SK-N-SH treated with all-trans-retinoic acid at 6 μM for 48 hours (cell line): ENCODE measurements around the gene NIPBL.

ENCODE experiments used
- ATAC-seq: fragments of 200-7000 bp; cut with Tn5 transposase; 3 replicates; pipeline ENCODE4 v1.9.1; 2020; ENCODE audit warnings: mild to moderate bottlenecking, moderate library complexity
- ARNTL ChIP-seq: fragments of 450-650 bp; formaldehyde crosslinking; IDR thresholded peaks from 2 replicates; pipeline ENCODE4 v1.5.0; 2020; ENCODE audit warnings: low read depth, mild to moderate bottlenecking, moderate library complexity, borderline replicate concordance
- BACH2 ChIP-seq: fragments of 250-450 bp; sonication (Bioruptor Pico); IDR thresholded peaks from 2 replicates; pipeline ENCODE4 v1.9.0; 2021; ENCODE audit warnings: mild to moderate bottlenecking, borderline replicate concordance
- CREB5 ChIP-seq: fragments of 250-450 bp; sonication (Bioruptor Pico); IDR thresholded peaks from 2 replicates; pipeline ENCODE4 v1.5.1; 2020; ENCODE audit warnings: low read depth, mild to moderate bottlenecking, moderate library complexity
- CSDC2 ChIP-seq: fragments of 250-450 bp; sonication (Bioruptor Pico); IDR thresholded peaks from 2 replicates; pipeline ENCODE4 v1.5.0; 2020; ENCODE audit warnings: mild to moderate bottlenecking, moderate library complexity
- ESRRG ChIP-seq: fragments of 250-450 bp; sonication (Bioruptor Pico); IDR thresholded peaks from 2 replicates; pipeline ENCODE4 v1.6.1; 2021; ENCODE audit warnings: mild to moderate bottlenecking
- GLIS3 ChIP-seq: fragments of 250-450 bp; sonication (Bioruptor Pico); IDR thresholded peaks from 2 replicates; pipeline ENCODE4 v1.5.0; 2020; ENCODE audit warnings: mild to moderate bottlenecking, moderate library complexity
- ISL1 ChIP-seq: fragments of 250-450 bp; sonication (Bioruptor Pico); IDR thresholded peaks from 2 replicates; pipeline ENCODE4 v2.1.2; 2022; ENCODE audit warnings: mild to moderate bottlenecking, moderate library complexity
- OSR1 ChIP-seq: fragments of 250-450 bp; sonication (Bioruptor Pico); IDR thresholded peaks from 2 replicates; pipeline ENCODE4 v1.8.0; 2022; ENCODE audit warnings: moderate library complexity, mild to moderate bottlenecking, inconsistent platforms
- PATZ1 ChIP-seq: fragments of 250-450 bp; sonication (Bioruptor Pico); IDR thresholded peaks from 2 replicates; pipeline ENCODE4 v1.8.0; 2020; ENCODE audit warnings: mild to moderate bottlenecking, moderate library complexity, borderline replicate concordance
- TCF4 ChIP-seq: fragments of 250-450 bp; sonication (Bioruptor Pico); IDR thresholded peaks from 2 replicates; pipeline ENCODE4 v1.8.0; 2021; ENCODE audit warnings: mild to moderate bottlenecking, moderate library complexity, borderline replicate concordance
- TOX ChIP-seq: fragments of 250-450 bp; sonication (Bioruptor Pico); IDR thresholded peaks from 2 replicates; pipeline ENCODE4 v1.8.0; 2021; ENCODE audit warnings: mild to moderate bottlenecking, moderate library complexity, borderline replicate concordance
- TSHZ2 ChIP-seq: fragments of 250-450 bp; sonication (Bioruptor Pico); IDR thresholded peaks from 2 replicates; pipeline ENCODE4 v1.5.0; 2020; ENCODE audit warnings: mild to moderate bottlenecking, moderate library complexity
- ZC3H10 ChIP-seq: fragments of 250-450 bp; sonication (Bioruptor Pico); IDR thresholded peaks from 2 replicates; pipeline ENCODE4 v1.5.1; 2021; ENCODE audit warnings: mild to moderate bottlenecking, moderate library complexity
- ZFP3 ChIP-seq: fragments of 250-450 bp; sonication (Bioruptor Pico); IDR thresholded peaks from 2 replicates; pipeline ENCODE4 v1.5.0; 2020; ENCODE audit warnings: mild to moderate bottlenecking, moderate library complexity
- ZFP30 ChIP-seq: fragments of 450-650 bp; formaldehyde crosslinking; IDR thresholded peaks from 2 replicates; pipeline ENCODE4 v1.5.0; 2022; ENCODE audit warnings: mild to moderate bottlenecking, moderate library complexity
- ZNF565 ChIP-seq: fragments of 450-650 bp; formaldehyde crosslinking; conservative IDR thresholded peaks from 2 replicates; pipeline ENCODE4 v1.5.0; 2020; ENCODE audit warnings: low read depth, mild to moderate bottlenecking, moderate library complexity
- ZNF70 ChIP-seq: fragments of 450-650 bp; formaldehyde crosslinking; IDR thresholded peaks from 2 replicates; pipeline ENCODE4 v1.5.0; 2020; ENCODE audit warnings: mild to moderate bottlenecking, moderate library complexity
- ZNF8 ChIP-seq: fragments of 450-650 bp; formaldehyde crosslinking; IDR thresholded peaks from 2 replicates; pipeline ENCODE4 v1.5.0; 2020; ENCODE audit warnings: mild to moderate bottlenecking, moderate library complexity
- TF ChIP-seq, protein P1 (sequence below): fragments of 250-450 bp; sonication (Bioruptor Pico); IDR thresholded peaks from 2 replicates; pipeline ENCODE4 v1.8.0; 2021; ENCODE audit warnings: low read depth, mild to moderate bottlenecking, moderate library complexity, borderline replicate concordance

NIPBL gene

GRCh38 chr5:36876965-36877666, 547 bp downstream of the NIPBL start:
- peak; percentile 44 for ATAC-seq
- TF ChIP-seq ISL1 (CRISPR knock-in tag) (no peak), ZFP3 (CRISPR knock-in tag) (no peak), ZC3H10 (CRISPR knock-in tag) (no peak), BACH2 (CRISPR knock-in tag) (no peak), TSHZ2 (CRISPR knock-in tag) (no peak)
- TF ChIP-seq, protein P1, sequence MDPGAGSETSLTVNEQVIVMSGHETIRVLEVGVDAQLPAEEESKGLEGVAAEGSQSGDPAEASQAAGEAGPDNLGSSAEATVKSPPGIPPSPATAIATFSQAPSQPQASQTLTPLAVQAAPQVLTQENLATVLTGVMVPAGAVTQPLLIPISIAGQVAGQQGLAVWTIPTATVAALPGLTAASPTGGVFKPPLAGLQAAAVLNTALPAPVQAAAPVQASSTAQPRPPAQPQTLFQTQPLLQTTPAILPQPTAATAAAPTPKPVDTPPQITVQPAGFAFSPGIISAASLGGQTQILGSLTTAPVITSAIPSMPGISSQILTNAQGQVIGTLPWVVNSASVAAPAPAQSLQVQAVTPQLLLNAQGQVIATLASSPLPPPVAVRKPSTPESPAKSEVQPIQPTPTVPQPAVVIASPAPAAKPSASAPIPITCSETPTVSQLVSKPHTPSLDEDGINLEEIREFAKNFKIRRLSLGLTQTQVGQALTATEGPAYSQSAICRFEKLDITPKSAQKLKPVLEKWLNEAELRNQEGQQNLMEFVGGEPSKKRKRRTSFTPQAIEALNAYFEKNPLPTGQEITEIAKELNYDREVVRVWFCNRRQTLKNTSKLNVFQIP (CRISPR knock-in tag) = no peak

- no peak for ATAC-seq
- no peak for TF ChIP-seq CREB5 (CRISPR knock-in tag)
- no peak for TF ChIP-seq ZFP30 (CRISPR knock-in tag)
- no peak for TF ChIP-seq ESRRG (CRISPR knock-in tag)
- TF ChIP-seq OSR1 (CRISPR knock-in tag) = no peak
- TF ChIP-seq ZNF8 (CRISPR knock-in tag) = no peak
- TF ChIP-seq ZNF565 = no peak
- no peak for TF ChIP-seq TSHZ2 (CRISPR knock-in tag)
- no peak for TF ChIP-seq TCF4
- no peak for TF ChIP-seq ZNF70 (CRISPR knock-in tag)
- no peak for TF ChIP-seq TOX (CRISPR knock-in tag)
- TF ChIP-seq, protein P1 (CRISPR knock-in tag) = no peak
- no peak for TF ChIP-seq CSDC2
- TF ChIP-seq ARNTL (CRISPR knock-in tag) = no peak
- TF ChIP-seq, all 23 proteins: peak for 0
These were observed 1.3 kb downstream of the NIPBL start for GRCh38 chr5:36877667-36878391.

DNA sequence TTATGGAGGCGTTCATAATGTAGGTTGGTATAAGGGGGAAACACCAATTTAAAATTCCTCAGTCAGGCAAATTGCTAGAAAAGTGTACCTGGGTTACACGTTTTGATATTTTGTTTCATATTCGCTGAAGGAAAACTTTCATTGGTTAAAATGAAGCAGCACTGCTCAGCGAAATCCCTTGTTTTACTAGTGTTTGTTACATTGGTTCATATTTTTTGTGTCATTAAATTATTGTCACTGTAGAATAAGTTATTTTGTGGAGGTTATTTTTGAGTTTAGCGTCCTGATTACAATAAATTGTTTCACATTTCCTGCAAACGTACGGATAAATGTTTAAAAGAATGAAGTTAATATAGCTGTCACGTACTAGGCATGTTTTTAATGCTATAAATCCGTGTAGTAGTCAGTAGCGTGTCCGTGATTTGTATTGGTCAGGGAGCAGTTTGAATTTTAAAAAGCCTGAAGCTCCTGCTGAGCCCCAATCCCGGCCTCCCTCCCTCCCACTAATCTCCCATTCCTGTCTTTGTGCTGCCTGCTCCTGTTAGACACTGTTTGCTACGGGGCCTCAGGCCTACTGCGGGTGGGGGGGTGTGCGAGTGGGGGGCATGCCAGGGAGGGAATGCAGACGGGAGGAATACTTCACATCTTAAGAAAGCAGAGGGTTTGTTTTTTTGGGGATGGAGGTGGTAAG, 2.0 kb downstream of the NIPBL start:
- TF ChIP-seq TCF4 (no peak), ZFP3 (CRISPR knock-in tag) (no peak), TSHZ2 (CRISPR knock-in tag) (no peak), PATZ1 (CRISPR knock-in tag) (peak; percentile 54; the same call in 1 of the 2 replicates), GLIS3 (no peak), ZFP30 (CRISPR knock-in tag) (no peak)
- TF ChIP-seq, all 23 proteins: peak for 1
- ATAC-seq = 0 out of 3 replicates have a peak, but pooled peaks have one; percentile 2
